IMR-90 (cell line): ENCODE data around the gene ZMIZ1. TPM values are rescaled to one million over a fixed set of nuclear protein-coding genes. Genes with fewer than 3 reads are reported as not detected.

ENCODE experiments used
- ATAC-seq: fragments of 200-7000 bp; cut with Tn5 transposase; 2 replicates; pipeline ENCODE4 v1.9.1; 2020; ENCODE audit warnings: low read depth, mild to moderate bottlenecking, moderate library complexity
- BruUV-seq: library from RNA; stranded (reverse); fragments of 400-500 nt; replicated peaks from 2 replicates; lab custom pipeline; 2021; lab: Mats Ljungman, UMichigan
- CTCF ChIA-PET: fragments of 300-600 bp; formaldehyde crosslinking; extraction: SDS; loops from one replicate; lab custom pipeline; 2021; ENCODE audit warnings: antibody characterized with exemption; lab: Yijun Ruan, JAX
- POLR2A ChIA-PET: fragments of 300-600 bp; sonication (Branson Sonifier 250); formaldehyde crosslinking; loops from one replicate; lab custom pipeline; 2022; ENCODE audit warnings: antibody characterized with exemption; ENCODE audit not compliant: unreplicated experiment; lab: Charles Lee
- DNase-seq: peaks from one replicate; pipeline ENCODE4 v3.0.0; 2013
- H2AFZ ChIP-seq: replicated peaks from 2 replicates; pipeline ENCODE3; 2013; ENCODE audit warnings: low read length, mild to moderate bottlenecking; ENCODE audit not compliant: poor library complexity
- H2AK5ac ChIP-seq: 2 replicates; pipeline ENCODE4 v1.6.1; 2013; ENCODE audit warnings: low read depth, low read length, inconsistent platforms
- H2AK9ac ChIP-seq: replicated peaks from 2 replicates; pipeline ENCODE3; 2013; ENCODE audit warnings: mild to moderate bottlenecking, low read depth, low read length, moderate library complexity; ENCODE audit not compliant: poor library complexity
- H2BK120ac ChIP-seq: 2 replicates; pipeline ENCODE4 v1.6.1; 2013; ENCODE audit warnings: low read depth, low read length, inconsistent platforms
- H2BK15ac ChIP-seq: 3 replicates; pipeline ENCODE4 v1.6.1; 2013; ENCODE audit warnings: low read depth, low read length, inconsistent platforms
- H2BK20ac ChIP-seq: 2 replicates; pipeline ENCODE4 v1.6.1; 2013; ENCODE audit warnings: low read depth, mild to moderate bottlenecking, inconsistent platforms, low read length, moderate library complexity
- H2BK5ac ChIP-seq: 2 replicates; pipeline ENCODE4 v1.6.1; 2013; ENCODE audit warnings: mild to moderate bottlenecking, low read depth, low read length, inconsistent platforms; ENCODE audit not compliant: poor library complexity, severe bottlenecking
- H3K14ac ChIP-seq: replicated peaks from 2 replicates; pipeline ENCODE4 v1.6.1; 2013; ENCODE audit warnings: low read depth, low read length, inconsistent platforms
- H3K18ac ChIP-seq: 2 replicates; pipeline ENCODE4 v1.6.1; 2013; ENCODE audit warnings: low read depth, low read length, control low read depth
- H3K23ac ChIP-seq: 2 replicates; pipeline ENCODE4 v1.6.1; 2013; ENCODE audit warnings: low read depth, low read length, inconsistent platforms
- H3K27ac ChIP-seq: 2 replicates; pipeline ENCODE4 v1.5.1; 2013; ENCODE audit warnings: mild to moderate bottlenecking, control low read depth, low read length; ENCODE audit not compliant: insufficient read depth
- H3K27me3 ChIP-seq: 2 replicates; pipeline ENCODE4 v1.6.1; 2013; ENCODE audit warnings: low read length; ENCODE audit not compliant: control insufficient read depth, insufficient read depth
- H3K36me3 ChIP-seq: 2 replicates; pipeline ENCODE4 v1.6.1; 2013; ENCODE audit warnings: low read length, mixed read lengths; ENCODE audit not compliant: control insufficient read depth, insufficient read depth
- H3K4ac ChIP-seq: 2 replicates; pipeline ENCODE4 v1.6.1; 2013; ENCODE audit warnings: low read depth, low read length, inconsistent platforms
- H3K4me1 ChIP-seq: 2 replicates; pipeline ENCODE4 v1.6.1; 2013; ENCODE audit warnings: low read length, mixed read lengths; ENCODE audit not compliant: control insufficient read depth, insufficient read depth
- H3K4me2 ChIP-seq: 2 replicates; pipeline ENCODE4 v1.6.1; 2013; ENCODE audit warnings: low read depth, mild to moderate bottlenecking, control low read depth, low read length, moderate library complexity
- H3K4me3 ChIP-seq: 2 replicates; pipeline ENCODE4 v1.5.1; 2013; ENCODE audit warnings: low read depth, mild to moderate bottlenecking, control low read depth, low read length, moderate library complexity; ENCODE audit not compliant: insufficient read depth
- H3K56ac ChIP-seq: 2 replicates; pipeline ENCODE4 v1.6.1; 2013; ENCODE audit warnings: low read length, inconsistent platforms; ENCODE audit not compliant: insufficient read depth; ENCODE audit errors: extremely low read depth
- H3K79me1 ChIP-seq, 2 experiments: 2 replicates each; pipeline ENCODE4 v1.6.1; 2013; ENCODE audit warnings: low read length in 2 of 2, inconsistent platforms in 1 of 2, low read depth in 1 of 2
- H3K9ac ChIP-seq: 2 replicates; pipeline ENCODE4 v1.6.1; 2013; ENCODE audit warnings: low read depth, low read length, control low read depth
- H3K9me1 ChIP-seq: 2 replicates; pipeline ENCODE4 v1.6.1; 2013; ENCODE audit warnings: low read length, inconsistent platforms; ENCODE audit not compliant: insufficient read depth
- H3K9me3 ChIP-seq: 2 replicates; pipeline ENCODE4 v1.6.1; 2013; ENCODE audit warnings: low read length; ENCODE audit not compliant: control insufficient read depth, insufficient read depth
- H4K20me1 ChIP-seq: 2 replicates; pipeline ENCODE4 v1.6.1; 2013; ENCODE audit warnings: low read length, inconsistent platforms; ENCODE audit not compliant: insufficient read depth
- H4K5ac ChIP-seq: 2 replicates; pipeline ENCODE4 v1.6.1; 2013; ENCODE audit warnings: mild to moderate bottlenecking, low read depth, low read length, control low read depth
- H4K8ac ChIP-seq, 2 experiments: 2 replicates each; pipeline ENCODE4 v1.6.1; 2013; ENCODE audit warnings: low read depth in 2 of 2, low read length in 2 of 2, control low read depth in 1 of 2, inconsistent platforms in 1 of 2
- H4K91ac ChIP-seq: 2 replicates; pipeline ENCODE4 v1.6.1; 2013; ENCODE audit warnings: low read depth, low read length, inconsistent platforms; ENCODE audit not compliant: insufficient read depth
- BHLHE40 ChIP-seq: fragments of 150-350 bp; IDR thresholded peaks from 2 replicates; pipeline ENCODE4 v1.6.1; 2016; ENCODE audit warnings: mild to moderate bottlenecking, low read depth, low read length
- CHD1 ChIP-seq: IDR thresholded peaks from 2 replicates; pipeline ENCODE4 v1.6.1; 2012; ENCODE audit warnings: low read depth, low read length, improper control_type of control experiment
- FOS ChIP-seq: fragments of 150-350 bp; IDR thresholded peaks from 2 replicates; pipeline ENCODE4 v1.6.1; 2016; ENCODE audit warnings: low read depth, low read length
- POLR2A ChIP-seq: IDR thresholded peaks from 2 replicates; pipeline ENCODE4 v1.6.1; 2012; ENCODE audit warnings: mild to moderate bottlenecking, low read depth, low read length
- RCOR1 ChIP-seq: IDR thresholded peaks from 2 replicates; pipeline ENCODE4 v1.6.1; 2012; ENCODE audit warnings: mild to moderate bottlenecking, low read length, improper control_type of control experiment; ENCODE audit not compliant: insufficient replicate concordance
- WGBS, 2 experiments: methylation state at CpG; one replicate each; pipeline versions ENCODE4 v1.1.5 to v1.1.7; 2013; ENCODE audit warnings: missing lambda C conversion rate in 2 of 2; ENCODE audit not compliant: insufficient read length in 1 of 2; ENCODE audit errors: extremely low coverage in 2 of 2; 5-methylcytosine and 5-hydroxymethylcytosine counted together
- dilution Hi-C: fragments of 300-500 bp; cut with HindIII; formaldehyde crosslinking; loops from one replicate; pipeline ENCODE4 v1.14.3; 2018; ENCODE audit warnings: low sequenced_read_pairs; ENCODE audit not compliant: unreplicated experiment
- in situ Hi-C: fragments of 300-500 bp; cut with MboI; formaldehyde crosslinking; loops from 3 replicates; pipeline ENCODE4 v1.14.3; 2019; ENCODE audit warnings: low sequenced_read_pairs, inconsistent platforms, mixed read lengths
- intact Hi-C: fragments of 100-400 bp; cut with micrococcal nuclease; formaldehyde crosslinking; loops from 2 replicates; pipeline ENCODE4 v1.10.0; 2022
- polyA plus RNA-seq, 3 experiments: library from polyadenylated mRNA; depleted of rRNA; stranded (reverse); fragments of >200 nt; gene quantifications; 2 replicates each; pipeline ENCODE4 v1.2.3, GENCODE V29; 2012; ENCODE audit warnings: low replicate concordance in 1 of 3
- total RNA-seq: library from RNA; depleted of rRNA; stranded (reverse); fragments of >200 nt; gene quantifications from 2 replicates; pipeline ENCODE4 v1.2.3, GENCODE V29; 2012

ZMIZ1 gene
- total and polyA plus RNA-seq, 2 of the 4 experiments (the other 2 are of a cell fraction): 6.6 to 48.7 TPM

DNA sequence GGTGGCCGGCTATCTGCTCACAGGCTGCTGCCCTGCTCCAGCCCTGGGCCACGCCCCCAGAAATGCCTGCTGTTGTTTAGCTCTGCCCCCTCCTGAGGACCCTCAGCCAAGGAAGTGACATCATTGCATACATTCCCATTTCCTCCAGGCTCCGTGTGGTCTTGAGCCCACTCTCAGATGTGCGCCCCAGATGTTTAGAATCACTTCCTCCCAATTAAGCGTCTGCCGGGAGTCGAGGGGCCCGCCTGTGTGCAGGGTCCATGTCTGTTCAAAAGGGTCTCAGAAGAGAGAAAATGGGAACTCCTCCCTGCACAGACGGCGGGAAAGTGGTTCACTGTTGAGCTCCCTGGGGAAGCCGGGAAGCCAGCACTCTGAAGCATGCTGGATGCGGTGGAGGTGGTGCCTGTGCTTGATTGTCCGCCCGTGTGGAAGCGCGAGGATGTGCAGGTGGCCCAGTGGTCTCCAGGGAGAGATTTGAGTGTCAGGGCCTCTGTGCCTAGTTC, 161.6 kb downstream of the ZMIZ1 start:
- H3K36me3 ChIP-seq: peaks cover 65% of the 10 kb centered on the region
- no peak for TF ChIP-seq FOS
- no peak for TF ChIP-seq CHD1
- no peak for TF ChIP-seq BHLHE40
- TF ChIP-seq POLR2A: no peak
- no peak for TF ChIP-seq RCOR1
- peak; percentile 46 for DNase-seq
- H3K9ac ChIP-seq: no peak overlapping the region
- peak overlapping the region; percentile 33 for H2AK9ac ChIP-seq
- no peak overlapping the region for H2BK5ac ChIP-seq
- H2AFZ ChIP-seq: no peak overlapping the region
- intact Hi-C loops (no loop called here), in situ Hi-C loops (no loop called here), dilution Hi-C loops (no loop called here)
- no peak overlapping the region for H2BK20ac ChIP-seq
- H3K27me3 ChIP-seq: no peaks in the 10 kb centered on the region
- peaks cover 45% of the 10 kb centered on the region for H3K9me1 ChIP-seq
- H3K14ac ChIP-seq: no peak overlapping the region
- H4K20me1 ChIP-seq: peaks cover 71% of the 10 kb centered on the region
- peaks cover 31% of the 10 kb centered on the region for H3K4me1 ChIP-seq
- no peak overlapping the region; the same call in 1 of the 2 replicates for H3K27ac ChIP-seq
- H3K18ac ChIP-seq: no peak overlapping the region
- CTCF ChIA-PET: no interaction called here
- POLR2A ChIA-PET: no interaction called here
- no TSS peak for BruUV-seq
- no peak overlapping the region for H2AK5ac ChIP-seq
- H3K79me1 ChIP-seq: peaks cover 58 to 97% of the 10 kb centered on the region in 2 experiments
- H2BK120ac ChIP-seq: no peak overlapping the region
- H3K56ac ChIP-seq: no peak overlapping the region
- WGBS, 2 experiments: 47% methylated on average over 3 of the region's 16 CpGs; no CpG with 5 or more reads in 1 of the 2 experiments
- no peak overlapping the region for H3K23ac ChIP-seq
- H3K4ac ChIP-seq: no peak overlapping the region
- ATAC-seq: peak; percentile 44; the same call in 1 of the 2 replicates
- H3K4me2 ChIP-seq: no peak overlapping the region
- H2BK15ac ChIP-seq: no peak overlapping the region
- H4K91ac ChIP-seq: no peak overlapping the region
- H4K5ac ChIP-seq: no peak overlapping the region
- H4K8ac ChIP-seq: no peak overlapping the region
- no peak overlapping the region for H3K4me3 ChIP-seq
- no peaks in the 10 kb centered on the region for H3K9me3 ChIP-seq
